Peyer's patch (tissue), 4 donors: ENCODE measurements around the gene DCP1A. TPM values are rescaled to one million over a fixed set of nuclear protein-coding genes. Genes with fewer than 3 reads are reported as not detected.

Experiments
- DNase-seq, 3 donors: peaks; one replicate each; pipeline ENCODE4 v3.0.0-alpha.2; 2017 to 2019
- H3K27ac ChIP-seq, 4 donors: fragments of 200-600 bp; sonication (generic); one replicate each; pipeline ENCODE4 v1.5.1; 2016 to 2019
- H3K27me3 ChIP-seq, 2 donors: fragments of 200-600 bp; sonication (generic); one replicate each; pipeline ENCODE4 v1.5.1; 2019
- H3K36me3 ChIP-seq, 3 donors: fragments of 200-600 bp; sonication (generic); one replicate each; pipeline ENCODE4 v1.5.1; 2016 to 2019
- H3K4me1 ChIP-seq, 4 donors: fragments of 200-600 bp; sonication (generic); one replicate each; pipeline ENCODE4 v1.5.1; 2016 to 2019
- H3K4me3 ChIP-seq, 4 donors: fragments of 200-600 bp; sonication (generic); 1 replicate in 3 of 4; 2 replicates in 1 of 4; pipeline ENCODE4 v1.5.1; 2016 to 2019; ENCODE audit warnings: mild to moderate bottlenecking in 1 of 4
- H3K9me3 ChIP-seq, 4 donors: fragments of 200-600 bp; sonication (generic); one replicate each; pipeline ENCODE4 v1.5.1; 2016 to 2019; ENCODE audit warnings: mild to moderate bottlenecking in 1 of 4
- POLR2A ChIP-seq, 2 donors: fragments of 450-650 bp; IDR thresholded peaks; one replicate each; pipeline ENCODE4 v1.5.1; 2017; ENCODE audit warnings: antibody characterized with exemption in 2 of 2, mild to moderate bottlenecking in 2 of 2, moderate library complexity in 2 of 2
- total RNA-seq, 4 donors: library from RNA; depleted of rRNA; stranded (reverse); fragments of >200 nt; gene quantifications; one replicate each; pipeline ENCODE4 v1.1.0, GENCODE V29; 2016
- TF ChIP-seq, protein P1 (sequence below), 6 experiments: fragments of 450-650 bp in 4 of 6; fragments of 200-600 bp in 2 of 6; sonication (generic) in 1 of 6; IDR thresholded peaks; one replicate each; pipeline ENCODE4 v1.5.1; 2017 to 2019; ENCODE audit warnings: antibody characterized with exemption in 6 of 6, mild to moderate bottlenecking in 3 of 6, moderate library complexity in 1 of 6

Gene DCP1A
- total RNA-seq, 4 donors from 2014 or later, result 14.0 to 31.4 (median 20.5) TPM

DNA sequence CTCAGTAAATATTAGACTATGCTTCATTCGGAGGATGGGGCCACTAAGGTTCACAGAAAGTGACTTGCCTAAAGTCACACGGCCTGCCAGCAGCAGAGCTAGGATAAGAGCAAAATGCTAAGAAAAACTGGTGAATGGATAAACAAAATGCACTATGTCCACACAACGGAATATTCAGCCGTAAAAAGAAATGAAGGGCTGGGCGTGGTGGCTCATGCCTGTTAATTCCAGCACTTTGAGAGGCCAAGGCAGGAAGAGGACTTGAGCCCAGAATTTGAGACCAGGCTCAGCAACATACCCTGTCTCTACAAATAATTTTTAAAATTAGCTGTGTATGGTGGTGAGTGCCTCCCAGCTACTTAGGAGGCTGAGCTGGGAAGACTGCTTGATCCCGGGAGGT lies 99.2 kb downstream of the DCP1A start:
- no peak overlapping the region for H3K27ac ChIP-seq
- no peaks in the 10 kb centered on the region for H3K36me3 ChIP-seq
- TF ChIP-seq, protein P1, sequence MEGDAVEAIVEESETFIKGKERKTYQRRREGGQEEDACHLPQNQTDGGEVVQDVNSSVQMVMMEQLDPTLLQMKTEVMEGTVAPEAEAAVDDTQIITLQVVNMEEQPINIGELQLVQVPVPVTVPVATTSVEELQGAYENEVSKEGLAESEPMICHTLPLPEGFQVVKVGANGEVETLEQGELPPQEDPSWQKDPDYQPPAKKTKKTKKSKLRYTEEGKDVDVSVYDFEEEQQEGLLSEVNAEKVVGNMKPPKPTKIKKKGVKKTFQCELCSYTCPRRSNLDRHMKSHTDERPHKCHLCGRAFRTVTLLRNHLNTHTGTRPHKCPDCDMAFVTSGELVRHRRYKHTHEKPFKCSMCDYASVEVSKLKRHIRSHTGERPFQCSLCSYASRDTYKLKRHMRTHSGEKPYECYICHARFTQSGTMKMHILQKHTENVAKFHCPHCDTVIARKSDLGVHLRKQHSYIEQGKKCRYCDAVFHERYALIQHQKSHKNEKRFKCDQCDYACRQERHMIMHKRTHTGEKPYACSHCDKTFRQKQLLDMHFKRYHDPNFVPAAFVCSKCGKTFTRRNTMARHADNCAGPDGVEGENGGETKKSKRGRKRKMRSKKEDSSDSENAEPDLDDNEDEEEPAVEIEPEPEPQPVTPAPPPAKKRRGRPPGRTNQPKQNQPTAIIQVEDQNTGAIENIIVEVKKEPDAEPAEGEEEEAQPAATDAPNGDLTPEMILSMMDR (IDR thresholded peaks at IDR 0.05), result no peak
- no peak for TF ChIP-seq POLR2A (IDR thresholded peaks at IDR 0.05)
- no peaks in the 10 kb centered on the region for H3K27me3 ChIP-seq
- DNase-seq, result no peak
- no peak overlapping the region for H3K4me3 ChIP-seq
- no peaks in the 10 kb centered on the region for H3K9me3 ChIP-seq
- peaks cover 0 to 47% (median 16%) of the 10 kb centered on the region in 4 donors for H3K4me1 ChIP-seq

DNA sequence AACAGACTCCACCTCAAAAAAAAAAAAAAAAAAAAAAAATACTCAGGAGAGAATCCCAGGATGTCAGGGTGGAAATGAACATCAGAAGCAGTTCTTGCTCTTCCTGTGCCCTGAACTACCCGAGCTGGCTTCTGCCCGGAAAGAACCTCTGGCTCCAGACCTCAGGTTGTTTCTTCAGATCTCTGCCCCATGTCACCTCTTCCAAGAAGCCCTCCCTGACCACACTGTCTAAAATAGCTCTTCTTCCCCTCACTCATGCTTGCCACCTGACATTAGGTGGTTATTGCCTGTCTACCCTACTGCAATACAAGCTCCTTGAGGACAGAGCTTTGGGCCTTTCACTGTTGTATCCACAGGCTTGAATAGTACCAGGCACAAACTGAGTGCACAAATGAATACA lies 99.7 kb downstream of the DCP1A start:
- Histone ChIP-seq H3K4me1 (peaks cover 0 to 51% (median 16%) of the 10 kb centered on the region in 4 donors), H3K9me3 (no peaks in the 10 kb centered on the region), H3K4me3 (no peak overlapping the region), H3K27ac (no peak overlapping the region), H3K36me3 (no peaks in the 10 kb centered on the region), H3K27me3 (no peaks in the 10 kb centered on the region)
- no peak for DNase-seq
- TF ChIP-seq, protein P1 (IDR thresholded peaks at IDR 0.05), result no peak
- TF ChIP-seq POLR2A (IDR thresholded peaks at IDR 0.05), result no peak

DNA sequence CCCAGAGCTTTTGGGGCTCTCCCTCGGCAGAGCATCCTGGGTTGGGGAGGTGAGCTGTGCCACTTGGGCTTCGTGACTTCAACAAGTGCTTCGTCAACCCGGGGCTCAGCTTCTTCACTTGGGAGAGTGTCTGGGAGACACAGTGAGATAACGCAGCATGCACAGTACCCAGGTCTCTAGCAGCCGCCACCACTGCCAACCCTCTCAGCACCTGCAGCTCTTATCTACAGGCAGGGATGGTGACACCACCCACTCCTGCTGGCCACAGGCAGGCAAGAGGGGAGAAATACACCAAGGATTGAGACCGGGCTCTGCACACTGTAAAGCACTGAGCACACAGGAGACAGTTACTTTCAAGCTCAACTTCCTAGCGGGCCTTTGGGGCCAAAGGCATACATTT lies 103.1 kb downstream of the DCP1A start:
- TF ChIP-seq POLR2A (IDR thresholded peaks at IDR 0.05), result no peak
- Histone ChIP-seq H3K36me3 (peaks cover 0 to 29% (median 0%) of the 10 kb centered on the region in 3 donors), H3K4me3 (no peak overlapping the region), H3K4me1 (peaks cover 0 to 30% (median 4%) of the 10 kb centered on the region in 4 donors), H3K9me3 (no peaks in the 10 kb centered on the region), H3K27me3 (no peaks in the 10 kb centered on the region), H3K27ac (no peak overlapping the region)
- DNase-seq, result no peak

DNA sequence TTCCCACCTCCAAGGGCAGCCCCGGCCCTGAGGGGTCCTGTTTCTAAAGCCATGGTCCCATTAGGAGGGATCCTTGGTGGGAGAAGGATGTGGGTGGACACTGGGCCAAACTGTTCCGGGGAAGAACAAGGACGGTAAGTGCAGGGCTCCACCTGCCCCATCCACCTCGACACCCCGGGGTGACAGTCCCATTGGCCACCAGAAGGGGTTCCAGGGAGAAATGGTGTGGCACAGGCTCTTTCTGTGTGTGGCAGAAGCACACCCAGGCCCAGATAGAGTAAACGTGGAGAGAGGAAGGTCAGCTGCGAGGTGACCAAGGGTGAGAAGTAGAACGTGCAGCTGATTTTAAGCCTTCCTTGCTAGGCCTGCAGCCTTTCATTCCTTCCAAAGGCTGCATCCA lies 103.6 kb downstream of the DCP1A start:
- Histone ChIP-seq H3K36me3 (peaks cover 0 to 34% (median 0%) of the 10 kb centered on the region in 3 donors), H3K27ac (no peak overlapping the region), H3K9me3 (no peaks in the 10 kb centered on the region), H3K27me3 (no peaks in the 10 kb centered on the region), H3K4me1 (peaks cover 0 to 27% (median under 1%) of the 10 kb centered on the region in 4 donors), H3K4me3 (no peak overlapping the region)
- DNase-seq, result peak in 1 of 3 donors; percentile 34
- no peak for TF ChIP-seq POLR2A (IDR thresholded peaks at IDR 0.05)

DNA sequence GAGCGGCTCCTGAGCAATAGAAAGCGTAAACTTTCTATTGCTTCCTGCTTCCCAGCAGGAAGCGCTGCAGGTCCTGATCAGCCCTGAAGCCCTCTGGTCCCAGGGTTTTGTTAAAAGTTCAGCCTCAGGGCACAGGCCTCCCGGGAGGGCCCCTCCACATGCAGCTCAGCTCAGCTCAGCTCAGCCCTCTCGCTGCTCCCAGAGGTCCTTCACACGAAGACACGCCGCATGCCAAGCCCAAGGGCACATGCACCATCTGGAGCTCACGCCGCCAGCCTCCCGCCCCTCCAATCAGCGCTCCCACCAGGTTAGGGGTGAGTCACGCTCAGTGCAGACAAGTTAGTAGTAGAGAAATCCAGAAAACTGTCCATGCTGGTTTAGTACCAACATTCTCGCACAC lies 104.2 kb downstream of the DCP1A start:
- TF ChIP-seq POLR2A (IDR thresholded peaks at IDR 0.05), result no peak
- TF ChIP-seq, protein P1 (IDR thresholded peaks at IDR 0.05), result no peak
- H3K4me3 ChIP-seq, result no peak overlapping the region
- no peaks in the 10 kb centered on the region for H3K9me3 ChIP-seq
- peaks cover 0 to 39% (median 0%) of the 10 kb centered on the region in 3 donors for H3K36me3 ChIP-seq
- H3K27me3 ChIP-seq, result no peaks in the 10 kb centered on the region
- H3K4me1 ChIP-seq, result peaks cover 0 to 33% (median 5%) of the 10 kb centered on the region in 4 donors
- DNase-seq, result peak in 1 of 3 donors; percentile 49
- no peak overlapping the region for H3K27ac ChIP-seq

DNA sequence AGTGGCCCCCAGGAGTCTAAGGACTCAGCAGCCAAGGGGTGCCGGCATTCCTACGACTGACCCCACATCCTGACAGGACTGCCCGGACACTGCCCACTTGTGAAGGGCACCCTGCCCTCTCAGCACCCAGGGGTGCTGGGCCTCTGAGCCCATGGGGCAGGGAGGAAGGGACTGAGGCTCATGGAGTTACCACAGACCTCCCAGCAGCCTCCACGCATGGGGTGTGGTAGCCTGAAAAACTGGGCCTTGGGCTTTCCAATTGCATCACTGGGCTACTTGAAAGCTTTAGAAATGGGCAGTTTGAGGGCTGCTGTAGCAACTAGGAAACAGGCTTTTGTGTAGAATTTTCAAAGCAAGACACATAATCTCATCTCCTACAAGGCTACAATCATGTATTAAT lies 104.7 kb downstream of the DCP1A start:
- no peak overlapping the region for H3K4me3 ChIP-seq
- TF ChIP-seq POLR2A (IDR thresholded peaks at IDR 0.05), result no peak
- TF ChIP-seq, protein P1 (IDR thresholded peaks at IDR 0.05), result no peak
- peaks cover 0 to 38% (median 5%) of the 10 kb centered on the region in 4 donors for H3K4me1 ChIP-seq
- peaks cover 0 to 39% (median 0%) of the 10 kb centered on the region in 3 donors for H3K36me3 ChIP-seq
- H3K9me3 ChIP-seq, result no peaks in the 10 kb centered on the region
- DNase-seq, result no peak
- H3K27me3 ChIP-seq, result no peaks in the 10 kb centered on the region
- H3K27ac ChIP-seq, result no peak overlapping the region

DNA sequence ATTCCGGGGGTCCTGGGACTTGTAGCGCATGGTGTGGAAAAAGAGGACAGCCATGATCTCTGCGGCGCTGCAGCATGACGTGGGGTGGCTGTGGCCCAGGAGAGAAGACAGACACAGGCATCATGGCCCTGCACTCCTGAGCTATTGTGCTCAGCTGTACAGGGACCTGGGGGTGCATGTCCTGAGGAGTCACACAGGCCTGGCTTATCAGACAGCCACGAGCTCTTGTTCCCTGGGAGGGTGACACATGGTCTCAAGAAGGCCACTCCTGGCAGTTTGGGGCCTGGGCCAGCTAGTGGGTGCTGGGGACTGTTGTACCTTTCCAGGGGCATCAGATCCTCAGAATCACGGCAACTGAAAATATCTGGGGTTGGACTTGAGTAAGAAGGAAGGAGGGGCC lies 105.2 kb downstream of the DCP1A start:
- no peaks in the 10 kb centered on the region for H3K9me3 ChIP-seq
- no peak for TF ChIP-seq POLR2A (IDR thresholded peaks at IDR 0.05)
- TF ChIP-seq, protein P1 (IDR thresholded peaks at IDR 0.05), result no peak
- H3K4me3 ChIP-seq, result no peak overlapping the region
- H3K36me3 ChIP-seq, result peaks cover 0 to 39% (median 0%) of the 10 kb centered on the region in 3 donors
- H3K4me1 ChIP-seq, result peaks cover 0 to 40% (median 5%) of the 10 kb centered on the region in 4 donors
- H3K27ac ChIP-seq, result no peak overlapping the region
- DNase-seq, result no peak
- no peaks in the 10 kb centered on the region for H3K27me3 ChIP-seq
